A549 (cell line): Measurements from ENCODE around the gene DIS3L2. TPM values are rescaled to one million over a fixed set of nuclear protein-coding genes. Genes with fewer than 3 reads are reported as not detected.

ENCODE experiments used
- ATAC-seq, 2 experiments: fragments of 200-7000 bp in 1 of 2; fragments of >200 bp in 1 of 2; cut with Nextera tagmentation in 1 of 2; cut with Tn5 transposase in 1 of 2; 3 replicates each; pipeline versions ENCODE4 v1.8.0 to v1.9.1; 2018 to 2020; ENCODE audit warnings: mild to moderate bottlenecking in 1 of 2, moderate library complexity in 1 of 2
- CTCF ChIA-PET: fragments of 300-600 bp; sonication (Branson Sonifier 250); formaldehyde crosslinking; extraction: SDS; loops from one replicate; lab custom pipeline; 2021; ENCODE audit warnings: antibody characterized with exemption, inconsistent platforms; lab: Yijun Ruan, JAX
- POLR2A ChIA-PET: fragments of 350-600 bp; formaldehyde crosslinking; extraction: SDS; loops from one replicate; lab custom pipeline; 2021; ENCODE audit warnings: antibody characterized with exemption, inconsistent platforms; lab: Yijun Ruan, JAX
- DNase-seq, 2 experiments: peaks; one replicate each; pipeline versions ENCODE4 v3.0.0 to v3.0.0-alpha.2; 2011 to 2016; ENCODE audit warnings: low read depth in 1 of 2, low spot score in 1 of 2
- FAIRE-seq: peaks from 2 replicates; lab custom pipeline; 2011; peaks lifted over from hg19 to GRCh38; lab: Jason Lieb, UNC
- H3K27ac ChIP-seq, 2 experiments: fragments of >200 bp; sonication (Bioruptor Twin); formaldehyde crosslinking; 3 replicates each; pipeline ENCODE4 v1.5.1; 2016 to 2017
- H3K4me1 ChIP-seq: fragments of >200 bp; sonication (Bioruptor Twin); formaldehyde crosslinking; 3 replicates; pipeline ENCODE4 v1.6.1; 2016
- H3K4me2 ChIP-seq: fragments of >200 bp; sonication (Bioruptor Twin); formaldehyde crosslinking; 3 replicates; pipeline ENCODE4 v1.6.1; 2016
- H3K4me3 ChIP-seq: fragments of >200 bp; sonication (Bioruptor Twin); formaldehyde crosslinking; 3 replicates; pipeline ENCODE4 v1.5.1; 2016
- H3K9me3 ChIP-seq: fragments of >200 bp; sonication (Bioruptor Twin); formaldehyde crosslinking; 3 replicates; pipeline ENCODE4 v1.6.1; 2016
- ATOH8 ChIP-seq: fragments of 250-450 bp; sonication (Bioruptor Pico); IDR thresholded peaks from 2 replicates; pipeline ENCODE4 v1.5.0; 2020; ENCODE audit warnings: low read depth, mild to moderate bottlenecking, moderate library complexity
- BHLHE40 ChIP-seq: IDR thresholded peaks from 2 replicates; pipeline ENCODE4 v1.6.1; 2012; ENCODE audit warnings: low read depth, low read length, inconsistent platforms
- CHD2 ChIP-seq: fragments of 150-350 bp; IDR thresholded peaks from 2 replicates; pipeline ENCODE4 v1.6.1; 2014; ENCODE audit warnings: low read length; ENCODE audit not compliant: partially characterized antibody
- CHD4 ChIP-seq: fragments of 200-600 bp; sonication (generic); IDR thresholded peaks from 2 replicates; pipeline ENCODE4 v1.6.1; 2016; ENCODE audit warnings: antibody characterized with exemption, mild to moderate bottlenecking, borderline replicate concordance
- E2F6 ChIP-seq: IDR thresholded peaks from 2 replicates; pipeline ENCODE4 v1.6.1; 2012; ENCODE audit warnings: low read depth, borderline replicate concordance
- EHMT2 ChIP-seq: fragments of 200-600 bp; sonication (generic); IDR thresholded peaks from 2 replicates; pipeline ENCODE4 v1.6.1; 2016; ENCODE audit warnings: antibody characterized with exemption, low read depth, mild to moderate bottlenecking, moderate library complexity
- ELK1 ChIP-seq: fragments of 150-350 bp; IDR thresholded peaks from 2 replicates; pipeline ENCODE4 v1.6.1; 2014; ENCODE audit warnings: low read depth, mild to moderate bottlenecking, low read length
- EP300 ChIP-seq, 2 experiments: fragments of >200 bp; sonication (Bioruptor Twin); formaldehyde crosslinking; IDR thresholded peaks; 2 replicates in 1 of 2; 3 replicates in 1 of 2; pipeline ENCODE4 v1.6.1; 2016 to 2017
- ESRRA ChIP-seq: fragments of 150-350 bp; IDR thresholded peaks from 2 replicates; pipeline ENCODE4 v1.6.1; 2014; ENCODE audit warnings: mild to moderate bottlenecking, low read length, borderline replicate concordance
- FOSB ChIP-seq: fragments of 250-450 bp; sonication (Bioruptor Pico); IDR thresholded peaks from 2 replicates; pipeline ENCODE4 v1.5.0; 2020; ENCODE audit warnings: mild to moderate bottlenecking, moderate library complexity
- FOXS1 ChIP-seq: fragments of 250-450 bp; sonication (Bioruptor Pico); IDR thresholded peaks from 2 replicates; pipeline ENCODE4 v1.5.0; 2020; ENCODE audit warnings: mild to moderate bottlenecking, moderate library complexity
- GATA3 ChIP-seq: IDR thresholded peaks from 2 replicates; pipeline ENCODE4 v1.6.1; 2012; ENCODE audit warnings: borderline replicate concordance
- HES2 ChIP-seq: fragments of >200 bp; sonication (Bioruptor Twin); formaldehyde crosslinking; IDR thresholded peaks from 2 replicates; pipeline ENCODE4 v1.6.1; 2016
- HOXB5 ChIP-seq: fragments of 250-450 bp; sonication (Bioruptor Pico); IDR thresholded peaks from 2 replicates; pipeline ENCODE4 v1.5.0; 2020; ENCODE audit warnings: mild to moderate bottlenecking, moderate library complexity
- JUN ChIP-seq, 2 experiments: fragments of >200 bp; sonication (Bioruptor Twin); formaldehyde crosslinking; IDR thresholded peaks; 2 replicates in 1 of 2; 3 replicates in 1 of 2; pipeline ENCODE4 v1.6.1; 2016 to 2017
- JUNB ChIP-seq: fragments of >200 bp; sonication (Bioruptor Twin); formaldehyde crosslinking; IDR thresholded peaks from 2 replicates; pipeline ENCODE4 v1.6.1; 2016
- KDM1A ChIP-seq: fragments of 200-600 bp; sonication (generic); IDR thresholded peaks from 2 replicates; pipeline ENCODE4 v1.6.1; 2016; ENCODE audit warnings: low read depth, mild to moderate bottlenecking
- KDM5A ChIP-seq: fragments of 200-600 bp; sonication (generic); IDR thresholded peaks from 2 replicates; pipeline ENCODE4 v1.6.1; 2016; ENCODE audit warnings: antibody characterized with exemption, mild to moderate bottlenecking
- MAFK ChIP-seq: fragments of 450-650 bp; IDR thresholded peaks from 2 replicates; pipeline ENCODE4 v1.6.1; 2014; ENCODE audit not compliant: partially characterized antibody
- NFE2L2 ChIP-seq: fragments of 150-350 bp; conservative IDR thresholded peaks from 2 replicates; pipeline ENCODE4 v1.6.1; 2014; ENCODE audit warnings: low read length
- NPAS2 ChIP-seq: fragments of 250-450 bp; sonication (Bioruptor Pico); IDR thresholded peaks from 2 replicates; pipeline ENCODE4 v1.8.0; 2022; ENCODE audit warnings: mild to moderate bottlenecking, moderate library complexity, borderline replicate concordance
- PHF8 ChIP-seq: fragments of 200-600 bp; sonication (generic); IDR thresholded peaks from 2 replicates; pipeline ENCODE4 v1.6.1; 2016; ENCODE audit warnings: low read depth, mild to moderate bottlenecking, antibody characterized with exemption, moderate library complexity, borderline replicate concordance
- WGBS: methylation state at CpG from one replicate; pipeline ENCODE4 v1.1.6; 2017; ENCODE audit errors: missing lambda C conversion rate; 5-methylcytosine and 5-hydroxymethylcytosine counted together
- polyA plus RNA-seq, 4 experiments: library from polyadenylated mRNA; depleted of rRNA in 3 of 4; stranded (reverse); fragments of >200 nt; fragmentation: RNase III in 1 of 4; extraction: RNeasy Plus Mini Kit Qiagen cat#74134 plus additional on column Dnase treatment in 1 of 4; gene quantifications; 2 replicates in 3 of 4; 3 replicates in 1 of 4; pipeline ENCODE4 v1.2.3, GENCODE V29; 2011 to 2017

Gene DIS3L2
- polyA plus RNA-seq, 2 of the 4 experiments (the other 2 are of a cell fraction) = 14.9 to 15.4 TPM

GRCh38 chr2:232008907-232009638, 47.6 kb downstream of the DIS3L2 start:
- Histone ChIP-seq H3K4me1 (peaks cover 11% of the 10 kb centered on the region), H3K27ac (peak overlapping the region; percentile 6 to 34; a peak in 2 of 6 replicates), H3K4me3 (no peak overlapping the region), H3K4me2 (peak overlapping the region; percentile 22; the same call in 2 of the 3 replicates), H3K9me3 (no peaks in the 10 kb centered on the region)
- WGBS = 84% methylated on average over 4 of the region's 4 CpGs
- CTCF ChIA-PET = interaction anchor here (0.8 to 1.5 kb wide), 3 partner anchors 19 to 317 kb away, joined by 3 read pairs; no protein-coding TSS in a partner anchor
- no peak for DNase-seq
- TF ChIP-seq EP300 (IDR thresholded peaks at IDR 0.05) (no peak), MAFK (peak; percentile 59), E2F6 (no peak), JUNB (no peak), CHD2 (no peak), ATOH8 (CRISPR knock-in tag) (no peak), HES2 (no peak), GATA3 (no peak), ELK1 (no peak), NFE2L2 (peak; percentile 33; the same call in 1 of the 2 replicates), CHD4 (no peak)
- POLR2A ChIA-PET = no interaction called here
- no peak for FAIRE-seq
- ATAC-seq = no peak; a peak in 1 of 6 replicates

- H3K27ac ChIP-seq = peak overlapping the region in 1 of 2 experiments; percentile 34; a peak in 2 of 6 replicates
- H3K9me3 ChIP-seq = no peaks in the 10 kb centered on the region
- peaks cover 11% of the 10 kb centered on the region for H3K4me1 ChIP-seq
- FAIRE-seq (no peak), DNase-seq (no peak)
- POLR2A ChIA-PET = no interaction called here
- WGBS = 76% methylated on average over 4 of the region's 4 CpGs
- peak overlapping the region; percentile 22; the same call in 1 of the 3 replicates for H3K4me2 ChIP-seq
- TF ChIP-seq ELK1 = no peak
- TF ChIP-seq, all 56 proteins: peak for 0
- CTCF ChIA-PET = interaction anchor here (1.0 to 1.5 kb wide), 2 partner anchors 18 to 316 kb away, joined by 3 read pairs; no protein-coding TSS in a partner anchor
- H3K4me3 ChIP-seq = no peak overlapping the region
- ATAC-seq = no peak
Observed at GRCh38 chr2:232009639-232010274, 48.2 kb downstream of the DIS3L2 start.

GRCh38 chr2:232013701-232014353, 52.3 kb downstream of the DIS3L2 start:
- TF ChIP-seq BHLHE40 (no peak), PHF8 (no peak), EHMT2 (no peak), KDM5A (no peak), KDM1A (no peak), JUN (IDR thresholded peaks at IDR 0.05) (no peak), NPAS2 (no peak), GATA3 (no peak), HOXB5 (CRISPR knock-in tag) (no peak), FOXS1 (CRISPR knock-in tag) (no peak), E2F6 (no peak), FOSB (CRISPR knock-in tag) (no peak), ESRRA (no peak)
- DNase-seq (no peak), ATAC-seq (no peak), FAIRE-seq (no peak)
- Histone ChIP-seq H3K9me3 (no peaks in the 10 kb centered on the region), H3K4me2 (no peak overlapping the region), H3K4me1 (peaks cover 7% of the 10 kb centered on the region), H3K4me3 (no peak overlapping the region), H3K27ac (no peak overlapping the region)
- CTCF ChIA-PET = interaction anchor here (1.0 kb wide), 1 partner anchor 108 kb away, joined by 3 read pairs; no protein-coding TSS in a partner anchor
- POLR2A ChIA-PET = no interaction called here
- WGBS = 77% methylated on average over 3 of the region's 3 CpGs
